NCI-H1105 (cell line): ENCODE data around the gene ITGA5.
"Not testable (repeated sequence)": the region's sequence is repeated elsewhere in the genome, so short reads cannot be mapped to it uniquely, and the experiment has no call there.

ENCODE experiments used
- DNase-seq: peaks from one replicate; lab custom pipeline; 2025; lab: John Stamatoyannopoulos, UW

ITGA5 gene

GRCh38 chr12:54370171-54370730 lies 48.8 kb downstream of the ITGA5 start:
- DNase-seq: no peak

DNA sequence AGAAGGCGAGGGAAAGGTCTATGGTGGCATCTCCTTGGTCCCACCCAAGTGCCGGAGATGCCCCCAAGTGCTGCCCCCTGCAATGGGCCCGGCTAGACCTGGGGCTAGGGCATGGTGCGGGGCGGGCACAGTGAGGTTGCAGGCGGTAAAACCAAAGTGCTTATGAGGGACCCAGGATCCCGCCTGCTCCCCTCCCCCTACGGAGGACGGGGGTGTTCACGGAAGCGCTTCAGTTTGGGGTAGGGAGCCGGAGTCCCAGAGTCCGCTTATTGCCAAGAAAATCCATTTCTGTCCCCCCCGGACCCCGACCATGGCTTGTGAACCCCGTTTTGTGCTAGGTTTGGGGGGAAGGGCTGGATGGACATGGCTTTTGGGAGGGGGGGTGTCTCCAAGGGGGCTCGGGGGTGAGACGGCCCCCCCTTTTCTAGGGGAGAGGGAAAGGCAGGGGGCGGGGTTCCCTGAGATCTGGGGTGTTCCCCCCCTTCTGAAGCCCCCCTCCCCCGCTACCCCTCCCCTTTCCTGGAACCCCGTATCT lies 49.4 kb downstream of the ITGA5 start:
- no peak for DNase-seq

DNA sequence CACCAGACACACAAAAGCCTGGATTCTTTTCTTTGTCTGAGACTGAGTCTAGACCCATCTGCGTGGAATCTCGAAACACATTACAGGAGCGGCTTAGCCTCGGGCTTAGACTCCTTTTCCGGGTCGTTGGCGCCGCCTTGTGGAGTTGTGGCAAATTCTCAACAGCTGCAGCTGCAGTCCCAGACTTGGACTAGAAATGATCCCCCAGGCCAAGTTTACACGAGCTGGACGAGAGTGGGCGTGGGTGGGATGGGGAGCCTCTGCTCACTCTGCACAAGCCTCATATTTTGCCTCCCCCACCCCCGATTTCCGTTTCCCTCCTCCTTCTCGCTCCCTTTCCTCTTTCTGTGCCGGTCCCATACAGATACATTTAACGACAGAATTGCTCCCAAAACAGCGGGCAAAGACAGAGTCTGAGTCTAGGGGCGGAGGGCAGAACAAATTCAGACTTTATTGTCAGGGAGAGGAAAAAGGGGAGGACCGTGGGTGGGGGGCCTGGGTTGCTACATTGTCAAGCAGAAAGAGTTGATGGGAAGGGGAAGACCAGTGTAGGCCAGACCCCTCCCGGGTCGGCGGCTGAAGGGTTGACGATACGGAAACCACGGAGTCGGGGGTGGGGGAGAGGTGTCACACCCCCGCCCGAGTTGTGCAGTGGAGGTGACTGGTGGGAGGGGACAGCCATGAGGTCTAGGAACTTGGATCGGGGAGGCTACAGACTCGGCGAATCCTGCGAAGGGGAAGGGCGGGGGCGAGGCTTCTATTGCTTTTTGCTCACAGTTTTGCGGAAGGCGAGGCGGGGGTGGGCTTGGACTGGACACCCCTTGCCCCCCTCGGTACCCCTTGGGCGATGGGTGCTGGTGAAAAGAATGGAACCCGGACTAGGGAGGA lies 50.1 kb downstream of the ITGA5 start:
- DNase-seq: peak; percentile 48

- no peak for DNase-seq
Observed at GRCh38 chr12:54368025-54368708, 50.9 kb downstream of the ITGA5 start.

DNA sequence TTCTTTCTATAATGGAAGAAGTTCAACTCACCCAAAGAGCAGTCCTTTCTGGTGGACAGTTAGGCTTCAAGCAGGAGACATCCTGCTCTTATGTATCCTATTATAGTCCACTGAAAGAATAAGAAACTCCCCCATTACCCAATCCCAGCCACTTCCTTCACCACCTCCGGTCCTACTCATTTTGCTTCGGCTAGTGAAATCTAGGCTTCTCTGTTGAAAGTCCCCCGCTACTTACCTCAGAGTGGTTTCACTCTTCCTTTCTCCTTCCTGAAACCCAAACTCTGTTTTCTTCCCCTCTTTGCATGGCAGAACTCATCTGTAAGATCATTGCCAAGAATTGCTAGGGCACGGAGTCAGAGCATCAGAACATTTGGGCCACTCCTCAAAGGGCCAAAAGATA lies 54.7 kb downstream of the ITGA5 start, which contains the start of gene GPR84:
Gene GPR84, minus strand, starts transcription at position 74 of the 400 bp plus-strand sequence. CDS start 635 bp downstream, outside the sequence.
- no peak for DNase-seq

DNA sequence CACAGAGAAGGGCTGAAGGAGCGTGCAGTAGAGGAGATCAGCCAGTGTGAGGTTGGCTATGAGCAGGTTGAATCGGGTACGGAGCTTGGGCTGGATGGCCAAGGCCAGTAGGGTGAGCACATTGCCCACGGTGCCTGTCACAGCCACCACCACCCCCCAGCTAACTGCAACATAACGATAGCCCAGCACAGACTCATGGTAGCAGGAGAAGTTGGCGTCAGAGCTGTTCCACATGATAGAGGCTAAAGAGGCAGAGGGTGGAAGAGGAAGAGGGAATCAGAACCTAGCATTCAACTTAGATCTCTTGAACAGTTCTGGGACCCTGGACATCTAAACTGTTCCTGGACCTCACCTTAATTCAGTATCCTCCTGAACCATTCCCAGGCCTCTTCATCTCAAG lies 55.4 kb downstream of the ITGA5 start:
- DNase-seq: no peak

DNA sequence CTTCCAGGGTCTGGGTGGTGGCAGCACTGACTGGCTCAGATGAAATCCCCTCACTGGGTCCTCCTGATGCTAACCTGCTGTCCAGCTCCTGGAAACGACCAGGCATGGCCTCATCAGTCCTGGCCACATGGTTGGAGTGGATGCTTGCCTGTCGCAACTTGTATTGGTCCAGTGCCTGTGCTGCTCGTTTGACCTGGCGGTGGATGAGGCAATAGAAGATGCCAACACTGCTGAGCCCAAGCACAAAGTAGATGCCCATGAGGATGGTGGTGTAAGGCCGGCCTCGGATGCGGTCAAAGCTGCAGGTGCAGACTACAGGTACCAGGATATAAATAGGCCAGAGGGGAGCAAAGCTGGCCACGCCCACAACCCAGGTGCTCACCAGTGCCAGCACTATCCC lies 56.0 kb downstream of the ITGA5 start:
- DNase-seq: no peak

GRCh38 chr12:54360717-54361456 lies 58.2 kb downstream of the ITGA5 start:
- peak; percentile 46 for DNase-seq

GRCh38 chr12:54359762-54360351 lies 59.2 kb downstream of the ITGA5 start:
- DNase-seq: no peak

DNA sequence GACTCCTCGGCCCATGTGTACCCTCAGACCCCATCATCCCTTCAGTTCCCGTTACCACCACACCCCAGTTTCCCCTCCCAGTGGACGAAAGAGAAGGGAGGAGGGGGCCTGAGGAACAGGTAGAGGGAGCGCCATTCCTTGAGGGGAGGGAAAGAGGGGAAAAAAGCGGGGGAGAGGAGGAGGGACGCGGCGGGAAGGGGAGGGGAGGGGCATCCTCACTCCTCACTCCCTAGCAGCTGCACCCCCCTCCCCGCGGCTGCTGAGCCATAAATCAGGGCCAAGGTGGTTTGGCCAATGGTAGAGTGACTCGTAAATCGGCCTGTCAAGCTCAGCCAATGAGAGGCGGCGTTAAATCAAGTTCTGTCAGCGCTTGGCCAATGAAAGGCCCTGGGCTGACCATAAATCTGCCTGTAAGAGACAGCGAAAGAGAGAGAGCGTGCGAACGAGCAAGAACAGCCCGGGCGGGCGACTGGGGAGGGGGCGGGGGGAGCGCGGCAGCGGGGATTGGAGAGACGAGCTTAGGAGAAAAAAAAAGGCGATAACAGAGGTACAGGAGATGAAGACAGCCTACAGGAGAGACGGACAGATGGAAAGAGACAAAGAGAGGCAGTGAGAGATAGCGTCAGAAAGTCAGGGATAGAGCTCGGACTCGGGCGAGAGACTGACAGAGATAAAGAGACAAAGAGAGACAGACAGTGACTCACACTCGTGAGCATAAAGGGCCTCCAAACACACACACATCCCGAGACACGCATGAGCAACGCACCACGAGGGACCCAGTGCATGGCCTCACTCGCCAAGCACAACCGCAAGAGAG lies 59.9 kb downstream of the ITGA5 start:
- DNase-seq: peak; percentile 92

DNA sequence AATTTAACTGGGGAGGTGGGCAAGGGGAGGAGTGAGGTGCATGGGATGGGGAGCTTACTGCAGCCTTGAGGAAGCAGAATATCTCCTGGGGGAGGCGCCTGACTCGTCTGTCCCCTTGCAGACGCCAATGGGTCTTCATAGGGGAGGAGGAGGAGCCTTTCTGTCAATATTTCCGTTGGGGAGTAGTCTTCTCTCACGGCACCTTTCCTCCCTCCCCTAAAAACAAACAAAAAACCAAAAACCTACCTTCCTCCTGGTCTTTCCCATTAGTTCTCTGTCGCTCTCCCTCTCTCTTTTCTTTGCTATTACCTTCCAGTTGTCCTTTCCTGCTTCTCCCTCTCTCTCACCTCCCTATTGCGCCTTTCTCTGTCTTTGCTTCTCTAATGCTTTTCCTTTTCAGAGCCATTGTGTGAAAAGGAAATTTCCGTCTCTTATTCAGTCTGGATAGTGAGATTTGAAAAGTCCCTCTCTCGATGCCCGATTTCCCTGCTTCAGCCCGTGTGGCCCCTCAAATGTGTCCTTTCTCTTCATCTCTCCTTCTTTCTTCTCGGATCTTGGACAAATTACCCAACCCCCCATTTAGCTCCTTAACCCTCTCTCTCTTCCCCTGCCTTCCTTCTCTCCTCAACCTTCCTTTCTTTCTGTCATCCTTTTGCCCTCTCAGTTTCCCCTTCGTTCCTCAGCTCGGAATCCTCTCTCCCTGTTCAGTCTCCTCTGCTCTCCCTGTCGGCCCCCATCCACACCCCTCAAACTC lies 60.7 kb downstream of the ITGA5 start:
- no peak for DNase-seq

DNA sequence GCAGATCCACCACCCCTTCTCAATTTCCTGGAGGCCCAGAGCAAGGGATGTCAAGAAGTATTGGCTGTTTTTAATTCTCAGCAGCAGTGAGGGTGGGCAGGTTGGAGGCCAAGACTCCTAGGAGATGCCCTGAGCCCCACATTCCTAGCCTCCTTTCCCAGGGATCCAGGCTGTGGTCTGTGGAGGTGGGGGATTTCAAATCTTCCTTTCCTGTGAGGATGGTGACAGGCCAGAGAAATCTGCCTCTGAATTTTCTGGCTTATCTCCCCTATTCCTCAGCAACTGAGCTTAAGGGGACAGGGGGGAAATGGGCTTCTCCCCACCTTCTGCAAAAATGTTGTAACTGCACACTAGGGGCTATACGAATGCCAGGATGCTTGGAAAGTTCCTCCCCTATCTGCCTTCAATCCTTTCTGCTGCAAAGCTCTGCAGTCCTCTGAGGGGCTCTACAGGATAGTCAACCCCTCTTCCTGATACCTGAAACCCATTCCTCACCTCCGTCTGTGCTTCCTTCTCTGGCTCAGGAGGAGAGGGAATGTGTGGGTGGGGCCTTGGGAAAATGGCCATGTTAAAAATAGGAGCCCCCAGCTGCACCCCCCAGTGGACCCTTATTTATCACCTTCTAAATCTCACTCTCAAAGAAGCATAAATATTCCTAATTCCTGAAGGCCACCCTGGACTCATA lies 61.4 kb downstream of the ITGA5 start:
- DNase-seq: no peak

- DNase-seq: no peak
Observed at GRCh38 chr12:54356951-54357356, 62.1 kb downstream of the ITGA5 start.

- DNase-seq: no peak
Observed at GRCh38 chr12:54356228-54356627, 62.8 kb downstream of the ITGA5 start.

- no peak for DNase-seq
Observed at GRCh38 chr12:54355104-54355815, 63.8 kb downstream of the ITGA5 start.

- DNase-seq: not testable (repeated sequence)
Observed at GRCh38 chr12:54354271-54354670, 64.8 kb downstream of the ITGA5 start.

- peak; percentile 57 for DNase-seq
Observed at GRCh38 chr12:54352891-54353874, 65.9 kb downstream of the ITGA5 start.
